Fibroblast of pulmonary artery (primary cell): Measurements from ENCODE around the gene NRN1.

Experiments used
- DNase-seq: peaks from one replicate; pipeline ENCODE4 v3.0.0-alpha.2; 2010; ENCODE audit warnings: low read depth
- H3K4me3 ChIP-seq: replicated peaks from 2 replicates; pipeline ENCODE4 v1.5.1; 2011; ENCODE audit warnings: low read depth, mild to moderate bottlenecking, control low read depth, low read length, moderate library complexity
- TF ChIP-seq, protein P1 (sequence below): IDR thresholded peaks from 2 replicates; pipeline ENCODE4 v1.5.1; 2011; ENCODE audit warnings: mild to moderate bottlenecking, control low read depth, low read length, inconsistent platforms; ENCODE audit errors: missing control alignments

NRN1 gene, protein sequence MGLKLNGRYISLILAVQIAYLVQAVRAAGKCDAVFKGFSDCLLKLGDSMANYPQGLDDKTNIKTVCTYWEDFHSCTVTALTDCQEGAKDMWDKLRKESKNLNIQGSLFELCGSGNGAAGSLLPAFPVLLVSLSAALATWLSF

DNA sequence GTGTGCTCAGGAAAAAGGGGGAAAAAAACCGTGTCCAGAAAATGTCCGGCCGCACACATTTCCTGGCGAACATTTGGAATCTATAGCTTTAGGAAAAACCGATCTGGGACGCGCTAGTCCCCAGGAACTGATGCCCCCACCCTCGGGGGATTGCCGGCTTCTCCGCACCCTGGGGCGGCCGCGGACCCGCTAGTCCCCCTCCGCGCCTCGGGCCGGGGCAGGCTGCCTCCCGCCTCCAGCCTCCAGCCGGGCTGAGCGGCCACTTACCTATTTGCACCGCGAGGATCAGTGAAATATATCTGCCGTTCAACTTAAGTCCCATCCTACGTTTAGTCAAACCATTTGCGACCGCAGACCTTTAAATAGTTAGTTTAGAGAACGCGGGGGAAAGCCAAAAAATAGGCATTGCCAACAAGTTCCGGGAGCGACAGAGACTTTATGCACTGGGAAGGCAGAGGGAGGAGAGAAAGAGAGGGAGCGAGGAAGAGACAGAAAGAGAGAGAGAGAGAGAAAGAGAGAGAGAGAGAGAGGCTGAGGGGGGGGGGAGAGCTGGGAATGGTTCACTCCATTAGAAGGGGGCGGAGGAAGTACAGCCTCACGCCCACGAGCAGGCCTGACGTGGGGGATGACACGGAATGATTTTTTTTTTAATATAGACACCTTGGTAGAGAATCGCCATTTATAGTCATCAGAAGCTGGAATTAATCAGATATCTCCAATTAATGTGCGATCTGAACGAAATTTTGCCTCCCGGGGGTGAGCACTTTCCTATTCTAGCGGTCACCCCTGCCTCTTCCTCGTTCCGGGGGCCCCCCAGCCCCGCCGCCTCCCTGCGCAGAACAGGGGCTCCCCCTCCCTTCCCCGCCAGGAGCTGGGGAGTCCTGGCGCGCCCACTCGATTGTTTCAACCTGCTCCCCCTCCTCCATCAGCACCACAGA, at the start of gene NRN1:
TSS of gene NRN1 (minus strand) at position 498 of the 938 bp plus-strand sequence. CDS start at position 322, 176 bp downstream.
- TF ChIP-seq, protein P1, sequence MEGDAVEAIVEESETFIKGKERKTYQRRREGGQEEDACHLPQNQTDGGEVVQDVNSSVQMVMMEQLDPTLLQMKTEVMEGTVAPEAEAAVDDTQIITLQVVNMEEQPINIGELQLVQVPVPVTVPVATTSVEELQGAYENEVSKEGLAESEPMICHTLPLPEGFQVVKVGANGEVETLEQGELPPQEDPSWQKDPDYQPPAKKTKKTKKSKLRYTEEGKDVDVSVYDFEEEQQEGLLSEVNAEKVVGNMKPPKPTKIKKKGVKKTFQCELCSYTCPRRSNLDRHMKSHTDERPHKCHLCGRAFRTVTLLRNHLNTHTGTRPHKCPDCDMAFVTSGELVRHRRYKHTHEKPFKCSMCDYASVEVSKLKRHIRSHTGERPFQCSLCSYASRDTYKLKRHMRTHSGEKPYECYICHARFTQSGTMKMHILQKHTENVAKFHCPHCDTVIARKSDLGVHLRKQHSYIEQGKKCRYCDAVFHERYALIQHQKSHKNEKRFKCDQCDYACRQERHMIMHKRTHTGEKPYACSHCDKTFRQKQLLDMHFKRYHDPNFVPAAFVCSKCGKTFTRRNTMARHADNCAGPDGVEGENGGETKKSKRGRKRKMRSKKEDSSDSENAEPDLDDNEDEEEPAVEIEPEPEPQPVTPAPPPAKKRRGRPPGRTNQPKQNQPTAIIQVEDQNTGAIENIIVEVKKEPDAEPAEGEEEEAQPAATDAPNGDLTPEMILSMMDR: no peak
- DNase-seq: no peak
- H3K4me3 ChIP-seq: no peak within 1 kb of the TSS

DNA sequence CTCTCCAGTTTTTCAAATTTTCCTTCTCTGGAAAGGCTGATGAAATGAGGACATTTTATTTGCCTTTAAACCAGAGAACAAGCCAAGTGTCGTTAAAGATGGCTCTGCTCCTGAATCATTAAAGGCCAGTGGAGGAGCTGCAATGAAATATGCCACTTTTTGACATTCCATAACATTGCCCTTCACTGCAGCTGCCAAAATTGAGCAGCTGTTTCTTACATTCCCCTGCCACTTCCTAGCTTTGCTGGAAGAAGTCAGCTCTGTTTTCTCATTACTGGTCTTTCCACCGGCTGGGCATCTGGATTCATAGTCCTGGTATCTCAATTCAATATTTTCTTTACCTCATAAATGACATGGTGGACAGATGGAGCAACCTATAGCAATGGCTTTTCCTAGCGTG, 45.5 kb upstream of the NRN1 start:
- TF ChIP-seq, protein P1: no peak
- DNase-seq: no peak

DNA sequence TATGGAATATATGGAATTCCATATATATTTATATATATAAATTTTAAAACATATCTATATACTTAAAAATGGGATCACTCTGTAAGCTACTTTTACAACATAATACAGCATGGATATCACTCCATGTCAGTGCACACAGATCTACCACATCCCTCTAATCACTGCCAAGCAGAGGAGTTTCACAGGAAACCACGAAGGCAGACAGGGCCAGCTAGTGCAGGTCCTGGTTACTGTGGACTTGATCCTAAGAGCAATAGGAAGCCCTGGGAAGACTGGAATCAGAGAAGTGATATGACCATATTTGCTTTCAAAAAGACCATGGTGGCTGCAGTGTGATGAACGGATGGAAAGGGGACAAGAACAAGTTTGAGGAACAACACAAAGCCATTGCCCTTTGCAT, 40.0 kb upstream of the NRN1 start:
- no peak overlapping the region for H3K4me3 ChIP-seq
- TF ChIP-seq, protein P1: no peak
- DNase-seq: no peak

More for the DNA sequence above, 45.5 kb upstream of the NRN1 start:
- no peak overlapping the region for H3K4me3 ChIP-seq

DNA sequence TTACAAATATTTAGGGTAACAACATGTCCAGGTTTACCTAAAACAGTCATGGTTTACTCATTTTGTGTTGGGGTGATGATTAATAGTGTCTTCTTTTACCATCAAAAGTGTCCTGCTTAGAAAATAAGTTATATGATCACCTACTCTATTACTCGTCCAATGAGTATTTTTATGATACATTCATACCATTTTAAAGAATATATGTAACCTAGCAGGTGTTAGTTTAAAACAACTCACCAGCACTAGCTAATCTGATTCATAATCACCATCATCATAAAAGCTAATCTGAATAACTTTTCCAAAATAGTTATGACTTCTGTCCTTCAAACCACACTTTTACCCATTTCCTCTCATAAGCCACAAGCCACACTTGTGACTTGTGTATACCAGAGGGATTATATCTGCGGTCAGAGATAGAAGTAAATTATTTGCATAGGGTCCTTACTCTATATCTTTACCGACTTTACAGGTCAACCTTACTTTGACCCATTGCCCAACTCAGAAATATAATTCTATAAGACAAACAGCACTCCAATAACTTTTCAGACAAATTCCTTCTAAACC, 33.3 kb upstream of the NRN1 start:
- H3K4me3 ChIP-seq: no peak overlapping the region
- TF ChIP-seq, protein P1: no peak
- no peak for DNase-seq

DNA sequence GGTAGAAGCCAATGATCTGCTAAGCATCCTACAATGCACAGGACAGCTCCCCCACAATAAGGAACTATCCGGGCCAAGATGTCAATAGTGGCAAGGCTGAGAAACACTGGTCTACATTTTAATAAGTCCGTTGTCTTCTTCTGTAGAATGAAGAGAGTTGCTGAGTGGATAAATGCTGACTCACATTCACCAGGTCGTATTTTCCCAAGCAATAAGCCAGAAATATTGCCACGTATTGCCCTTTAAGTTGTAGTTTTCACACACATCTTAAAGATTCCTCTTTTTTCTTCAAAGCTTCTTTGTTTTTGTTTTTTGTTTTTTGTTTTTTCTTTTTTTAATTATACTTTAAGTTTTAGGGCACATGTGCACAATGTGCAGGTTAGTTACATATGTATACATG, 30.5 kb upstream of the NRN1 start:
- no peak overlapping the region for H3K4me3 ChIP-seq
- no peak for DNase-seq
- TF ChIP-seq, protein P1: no peak

DNA sequence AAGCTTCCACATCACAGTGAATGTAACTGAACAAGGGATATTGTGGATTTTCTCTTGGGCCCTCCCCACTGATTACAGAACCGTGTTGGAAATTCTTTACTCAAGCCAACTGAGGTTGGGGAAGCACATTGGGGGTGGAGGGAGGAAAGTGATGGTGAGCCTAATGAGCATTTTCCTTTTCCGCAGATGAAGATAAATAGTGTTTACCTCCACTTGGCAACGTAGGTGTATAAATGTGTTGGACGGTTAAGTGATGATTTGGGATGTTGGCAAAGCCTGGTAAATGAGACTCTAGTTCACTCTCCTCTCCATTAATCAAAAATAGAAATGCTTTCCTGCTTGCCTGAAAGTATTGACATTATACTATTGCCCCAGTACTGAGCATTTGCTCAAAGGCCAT, 27.1 kb upstream of the NRN1 start:
- no peak for DNase-seq
- H3K4me3 ChIP-seq: no peak overlapping the region
- TF ChIP-seq, protein P1: no peak
